HepG2 (cell line): Measurements from ENCODE around the gene CTIF.

Experiments used
- CCAR2 ChIP-seq: fragments of 200-400 bp; formaldehyde crosslinking; optimal IDR thresholded peaks from 2 replicates; pipeline ENCODE3; 2018; ENCODE audit warnings: low read depth, mild to moderate bottlenecking, low read length, moderate library complexity
- CTCF ChIP-seq: sonication (generic); formaldehyde crosslinking; IDR thresholded peaks from 2 replicates; pipeline ENCODE4 v1.5.0; 2020; ENCODE audit warnings: mild to moderate bottlenecking, missing genetic modification reagents, moderate library complexity
- FOXM1 ChIP-seq: sonication (generic); formaldehyde crosslinking; IDR thresholded peaks from 2 replicates; pipeline ENCODE4 v1.5.0; 2020; ENCODE audit warnings: missing genetic modification reagents
- HCFC1 ChIP-seq: fragments of 150-350 bp; IDR thresholded peaks from 2 replicates; pipeline ENCODE4 v1.6.1; 2014; ENCODE audit warnings: low read depth, low read length
- HNRNPUL1 ChIP-seq: fragments of 200-400 bp; formaldehyde crosslinking; IDR thresholded peaks from 2 replicates; pipeline ENCODE4 v1.6.1; 2017; ENCODE audit warnings: low read depth, mild to moderate bottlenecking, low read length, moderate library complexity
- IRX3 ChIP-seq: sonication (generic); formaldehyde crosslinking; IDR thresholded peaks from 2 replicates; pipeline ENCODE4 v1.8.1; 2023; ENCODE audit warnings: mild to moderate bottlenecking, low read depth, missing genetic modification reagents, borderline replicate concordance
- MAZ ChIP-seq, 2 experiments: sonication (generic) in 1 of 2; formaldehyde crosslinking in 1 of 2; IDR thresholded peaks; 2 replicates each; pipeline versions ENCODE4 v1.5.0 to v1.6.1; 2012 to 2020; ENCODE audit warnings: low read depth in 2 of 2, mild to moderate bottlenecking in 2 of 2, borderline replicate concordance in 1 of 2, improper control_type of control experiment in 1 of 2, low read length in 1 of 2, missing genetic modification reagents in 1 of 2, moderate library complexity in 1 of 2
- MYC ChIP-seq: sonication (generic); formaldehyde crosslinking; IDR thresholded peaks from 2 replicates; pipeline ENCODE4 v1.9.0; 2021; ENCODE audit warnings: missing genetic modification reagents, borderline replicate concordance
- MYPOP ChIP-seq: sonication (generic); formaldehyde crosslinking; IDR thresholded peaks from 2 replicates; pipeline ENCODE4 v1.8.1; 2023; ENCODE audit warnings: mild to moderate bottlenecking, moderate library complexity, missing genetic modification reagents
- POLR2A ChIP-seq, 2 experiments: IDR thresholded peaks; 2 replicates each; pipeline ENCODE4 v1.6.1; 2011; ENCODE audit warnings: low read depth in 2 of 2, low read length in 2 of 2, mild to moderate bottlenecking in 1 of 2, moderate library complexity in 1 of 2; ENCODE audit not compliant: insufficient read depth in 1 of 2
- SETDB1 ChIP-seq: sonication (generic); formaldehyde crosslinking; IDR thresholded peaks from 2 replicates; pipeline ENCODE4 v1.5.1; 2020; ENCODE audit warnings: missing genetic modification reagents, mild to moderate bottlenecking, borderline replicate concordance
- ZBTB14 ChIP-seq: sonication (generic); formaldehyde crosslinking; IDR thresholded peaks from 2 replicates; pipeline ENCODE4 v1.4.0; 2020; ENCODE audit warnings: missing genetic modification reagents
- ZNF782 ChIP-seq: sonication (generic); formaldehyde crosslinking; IDR thresholded peaks from 2 replicates; pipeline ENCODE4 v1.4.0; 2020; ENCODE audit warnings: missing genetic modification reagents, mild to moderate bottlenecking, borderline replicate concordance
- ZZZ3 ChIP-seq: sonication (generic); formaldehyde crosslinking; IDR thresholded peaks from 2 replicates; pipeline ENCODE4 v1.4.0; 2020; ENCODE audit warnings: missing genetic modification reagents, mild to moderate bottlenecking, borderline replicate concordance

- TF ChIP-seq CCAR2 (no peak), CTCF (CRISPR knock-in tag) (no peak), POLR2A (IDR thresholded peaks at IDR 0.05; ENCODE audit: insufficient read depth in 1 of 2, low read depth in 2 of 2, low read length in 2 of 2) (no peak), ZBTB14 (CRISPR knock-in tag) (no peak), MYC (no peak), IRX3 (CRISPR knock-in tag) (no peak), MAZ (IDR thresholded peaks at IDR 0.05; ENCODE audit: borderline replicate concordance, low read depth, low read length) (no peak), MAZ (CRISPR knock-in tag; IDR thresholded peaks at IDR 0.05; ENCODE audit: low read depth) (no peak), ZZZ3 (CRISPR knock-in tag) (no peak), ZNF782 (CRISPR knock-in tag) (no peak), SETDB1 (no peak), FOXM1 (CRISPR knock-in tag) (no peak), HNRNPUL1 (no peak), MYPOP (no peak), HCFC1 (no peak)
Measured at GRCh38 chr18:48847807-48848486, 309.1 kb downstream of the CTIF start.
